NK-92 treated with Interleukin-12 subunit alpha and Interleukin-12 subunit beta, amount 100 ng/mL, for 24 hours (cell line): ENCODE data around the gene WDR26.
"Not testable (repeated sequence)": the region's sequence is repeated elsewhere in the genome, so short reads cannot be mapped to it uniquely, and the experiment has no call there.

Experiments used
- DNase-seq: peaks from one replicate; lab custom pipeline; 2025; lab: John Stamatoyannopoulos, UW

WDR26 gene

GRCh38 chr1:224433701-224434672 lies 610 bp downstream of the WDR26 start:
- peak; percentile 49 for DNase-seq

- DNase-seq = no peak
Measured at GRCh38 chr1:224433041-224433691, 1.4 kb downstream of the WDR26 start.

- no peak for DNase-seq
Measured at GRCh38 chr1:224432672-224433040, 1.9 kb downstream of the WDR26 start.

GRCh38 chr1:224432146-224432545 lies 2.5 kb downstream of the WDR26 start:
- DNase-seq = no peak

GRCh38 chr1:224431726-224432125 lies 2.9 kb downstream of the WDR26 start:
- no peak for DNase-seq

- DNase-seq = peak; percentile 10
Measured at GRCh38 chr1:224430511-224431113, 4.0 kb downstream of the WDR26 start.

- DNase-seq = no peak
Measured at GRCh38 chr1:224429616-224430326, 4.8 kb downstream of the WDR26 start.

- DNase-seq = not testable (repeated sequence)
Measured at GRCh38 chr1:224428713-224429112, 5.9 kb downstream of the WDR26 start.

GRCh38 chr1:224427346-224427745 lies 7.3 kb downstream of the WDR26 start:
- DNase-seq = no peak

GRCh38 chr1:224426869-224427268 lies 7.7 kb downstream of the WDR26 start:
- DNase-seq = not testable (repeated sequence)

GRCh38 chr1:224425279-224425884 lies 9.2 kb downstream of the WDR26 start:
- DNase-seq = no peak

- DNase-seq = no peak
Measured at GRCh38 chr1:224420106-224420505, 14.5 kb downstream of the WDR26 start.

- no peak for DNase-seq
Measured at GRCh38 chr1:224411766-224412165, 22.8 kb downstream of the WDR26 start.

GRCh38 chr1:224408294-224408590 lies 26.4 kb downstream of the WDR26 start:
- DNase-seq = no peak

GRCh38 chr1:224407571-224408293 lies 26.9 kb downstream of the WDR26 start:
- no peak for DNase-seq

GRCh38 chr1:224406216-224406615 lies 28.4 kb downstream of the WDR26 start:
- DNase-seq = no peak

- DNase-seq = no peak
Measured at GRCh38 chr1:224405604-224405970, 29.0 kb downstream of the WDR26 start.

- DNase-seq = no peak
Measured at GRCh38 chr1:224404916-224405603, 29.5 kb downstream of the WDR26 start.

- no peak for DNase-seq
Measured at GRCh38 chr1:224402472-224403036, 32.0 kb downstream of the WDR26 start.

GRCh38 chr1:224399887-224400286 lies 34.7 kb downstream of the WDR26 start:
- DNase-seq = no peak
